CD4-positive, alpha-beta T cell (primary cell): ENCODE results near the gene ADAMTS19. TPM values are rescaled to one million over a fixed set of nuclear protein-coding genes. Genes with fewer than 3 reads are reported as not detected.

Experiments used
- ATAC-seq: fragments of 200-7000 bp; cut with Tn5 transposase; one replicate; pipeline ENCODE4 v1.10.0; 2022; ENCODE audit warnings: mild to moderate bottlenecking; ENCODE audit not compliant: poor library complexity
- CTCF ChIA-PET: fragments of 350-600 bp; sonication (Branson Sonifier 250); formaldehyde crosslinking; loops from one replicate; lab custom pipeline; 2021; ENCODE audit warnings: antibody characterized with exemption, inconsistent platforms; lab: Charles Lee
- POLR2A ChIA-PET: fragments of 350-600 bp; sonication (Branson Sonifier 250); formaldehyde crosslinking; loops from one replicate; lab custom pipeline; 2021; ENCODE audit warnings: antibody characterized with exemption, inconsistent platforms; lab: Charles Lee
- DNase-seq, 14 experiments: peaks; one replicate each; pipeline ENCODE4 v3.0.0-alpha.2; 2013 to 2020; ENCODE audit warnings: mixed read lengths in 2 of 14
- H3K27ac ChIP-seq, 2 donors: one replicate each; pipeline versions ENCODE4 v1.5.1 to v1.7.0; 2013; ENCODE audit warnings: low read length in 2 of 2, low read depth in 1 of 2, mild to moderate bottlenecking in 1 of 2
- H3K27me3 ChIP-seq, 2 experiments: 1 replicate in 1 of 2; 2 replicates in 1 of 2; pipeline versions ENCODE4 v1.6.1 to v1.7.0; 2013; ENCODE audit warnings: low read length in 2 of 2, control low read depth in 1 of 2, mild to moderate bottlenecking in 1 of 2, moderate library complexity in 1 of 2; ENCODE audit not compliant: insufficient read depth in 2 of 2, control insufficient read depth in 1 of 2
- H3K36me3 ChIP-seq: one replicate; pipeline ENCODE4 v1.6.1; 2013; ENCODE audit warnings: low read length, control low read depth; ENCODE audit not compliant: insufficient read depth
- H3K4me1 ChIP-seq: one replicate; pipeline ENCODE4 v1.6.1; 2013; ENCODE audit warnings: low read length, control low read depth; ENCODE audit not compliant: insufficient read depth
- H3K4me3 ChIP-seq: one replicate; pipeline ENCODE4 v1.5.1; 2013; ENCODE audit warnings: mild to moderate bottlenecking, low read length, moderate library complexity
- H3K9me3 ChIP-seq, 2 experiments: 1 replicate in 1 of 2; 2 replicates in 1 of 2; pipeline versions ENCODE4 v1.6.1 to v1.7.0; 2013; ENCODE audit warnings: low read length in 2 of 2, mild to moderate bottlenecking in 2 of 2, control low read depth in 1 of 2, moderate library complexity in 1 of 2; ENCODE audit not compliant: control insufficient read depth in 1 of 2, insufficient read depth in 1 of 2
- H3K27ac Mint-ChIP-seq: one replicate; pipeline ENCODE4 v1.8.0; 2020; ENCODE audit warnings: mixed read lengths
- H3K27me3 Mint-ChIP-seq: one replicate; pipeline ENCODE4 v1.8.0; 2021; ENCODE audit warnings: mixed read lengths
- H3K36me3 Mint-ChIP-seq: one replicate; pipeline ENCODE4 v1.8.0; 2021; ENCODE audit warnings: low read depth, mixed read lengths
- H3K4me1 Mint-ChIP-seq: one replicate; pipeline ENCODE4 v1.8.0; 2021; ENCODE audit warnings: low read depth, mixed read lengths
- H3K4me3 Mint-ChIP-seq: one replicate; pipeline ENCODE4 v1.8.0; 2020; ENCODE audit warnings: mild to moderate bottlenecking, mixed read lengths
- H3K9me3 Mint-ChIP-seq: one replicate; pipeline ENCODE4 v1.8.0; 2020; ENCODE audit warnings: mixed read lengths
- intact Hi-C, 2 experiments: fragments of 100-400 bp; cut with DNase I in 1 of 2; cut with micrococcal nuclease in 1 of 2; formaldehyde crosslinking; loops; one replicate each; pipeline versions ENCODE4 v1.15.1 to v1.9.0; 2023 to 2025; cut with DNase I, micrococcal nuclease
- total RNA-seq, 174 experiments: library from RNA in 2 of 174; stranded (reverse) in 2 of 174; gene quantifications; one replicate each; pipeline ENCODE4 v1.2.3 and lab custom pipeline; 2021 to 2026
- TF ChIP-seq, protein P1 (sequence below): fragments of 200-600 bp; IDR thresholded peaks from one replicate; pipeline ENCODE4 v1.8.0; 2022; ENCODE audit warnings: antibody characterized with exemption, mild to moderate bottlenecking

The ADAMTS19 gene
- total RNA-seq, 2 experiments from 2014 or later: not detected

DNA sequence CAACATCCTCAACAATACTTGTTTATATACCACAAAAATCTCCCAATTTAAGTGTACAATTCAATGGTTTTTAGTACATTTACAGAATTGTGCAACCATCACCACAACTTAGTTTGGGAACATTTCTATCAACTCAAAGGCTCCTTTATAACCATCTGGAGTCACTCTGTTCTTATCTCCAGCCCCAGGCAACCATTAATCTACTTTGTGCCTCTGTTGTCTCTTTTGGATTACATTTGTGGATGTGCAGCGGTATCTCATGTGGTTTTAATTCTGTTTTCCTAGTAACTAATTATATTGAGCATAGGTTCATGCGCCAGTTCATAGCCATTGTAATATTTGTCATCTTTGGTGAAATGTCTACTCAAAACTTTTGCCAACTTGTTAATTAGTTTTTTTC, 14.4 kb downstream of the ADAMTS19 start:
- POLR2A ChIA-PET: no interaction called here
- H3K4me1 ChIP-seq: no peaks in the 10 kb centered on the region
- H3K9me3 ChIP-seq: no peaks in the 10 kb centered on the region
- H3K36me3 ChIP-seq: no peaks in the 10 kb centered on the region
- ATAC-seq (no peak), DNase-seq (no peak)
- TF ChIP-seq, protein P1, sequence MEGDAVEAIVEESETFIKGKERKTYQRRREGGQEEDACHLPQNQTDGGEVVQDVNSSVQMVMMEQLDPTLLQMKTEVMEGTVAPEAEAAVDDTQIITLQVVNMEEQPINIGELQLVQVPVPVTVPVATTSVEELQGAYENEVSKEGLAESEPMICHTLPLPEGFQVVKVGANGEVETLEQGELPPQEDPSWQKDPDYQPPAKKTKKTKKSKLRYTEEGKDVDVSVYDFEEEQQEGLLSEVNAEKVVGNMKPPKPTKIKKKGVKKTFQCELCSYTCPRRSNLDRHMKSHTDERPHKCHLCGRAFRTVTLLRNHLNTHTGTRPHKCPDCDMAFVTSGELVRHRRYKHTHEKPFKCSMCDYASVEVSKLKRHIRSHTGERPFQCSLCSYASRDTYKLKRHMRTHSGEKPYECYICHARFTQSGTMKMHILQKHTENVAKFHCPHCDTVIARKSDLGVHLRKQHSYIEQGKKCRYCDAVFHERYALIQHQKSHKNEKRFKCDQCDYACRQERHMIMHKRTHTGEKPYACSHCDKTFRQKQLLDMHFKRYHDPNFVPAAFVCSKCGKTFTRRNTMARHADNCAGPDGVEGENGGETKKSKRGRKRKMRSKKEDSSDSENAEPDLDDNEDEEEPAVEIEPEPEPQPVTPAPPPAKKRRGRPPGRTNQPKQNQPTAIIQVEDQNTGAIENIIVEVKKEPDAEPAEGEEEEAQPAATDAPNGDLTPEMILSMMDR: no peak
- CTCF ChIA-PET: no interaction called here
- no peak overlapping the region for H3K4me3 Mint-ChIP-seq
- H3K27ac Mint-ChIP-seq: no peak overlapping the region
- no peak overlapping the region for H3K4me3 ChIP-seq
- H3K9me3 Mint-ChIP-seq: no peaks in the 10 kb centered on the region
- H3K27ac ChIP-seq: no peak overlapping the region
- H3K27me3 Mint-ChIP-seq: peaks cover 15% of the 10 kb centered on the region
- H3K36me3 Mint-ChIP-seq: no peaks in the 10 kb centered on the region
- intact Hi-C loops: no loop called here
- no peaks in the 10 kb centered on the region for H3K4me1 Mint-ChIP-seq
- no peaks in the 10 kb centered on the region for H3K27me3 ChIP-seq

DNA sequence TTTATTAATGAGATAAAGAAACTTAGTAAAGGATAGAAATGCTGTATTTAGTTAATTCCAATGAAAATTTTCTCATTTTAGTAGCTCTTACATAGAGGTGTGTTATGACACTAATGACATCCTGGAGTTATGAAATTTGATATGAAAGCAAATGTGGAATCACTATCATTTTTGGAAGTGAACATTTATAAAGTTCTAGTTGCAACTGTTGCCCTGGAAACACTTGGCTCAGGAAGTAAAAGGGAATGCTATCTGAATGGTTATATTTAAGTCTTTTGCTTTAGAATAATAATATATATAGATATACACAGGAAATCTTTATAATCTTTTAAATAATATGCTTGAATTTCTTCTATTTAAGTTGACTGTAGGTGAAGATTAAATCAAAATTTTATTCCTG, 16.7 kb downstream of the ADAMTS19 start:
- POLR2A ChIA-PET: no interaction called here
- Histone ChIP-seq H3K27me3 (no peaks in the 10 kb centered on the region), H3K27ac (no peak overlapping the region), H3K9me3 (no peaks in the 10 kb centered on the region), H3K4me1 (no peaks in the 10 kb centered on the region), H3K4me3 (no peak overlapping the region), H3K36me3 (no peaks in the 10 kb centered on the region)
- CTCF ChIA-PET: no interaction called here
- H3K27me3 Mint-ChIP-seq: peaks cover 13% of the 10 kb centered on the region
- intact Hi-C loops: no loop called here
- DNase-seq: no peak
- no peak overlapping the region for H3K4me3 Mint-ChIP-seq
- no peaks in the 10 kb centered on the region for H3K4me1 Mint-ChIP-seq
- TF ChIP-seq, protein P1: no peak
- no peaks in the 10 kb centered on the region for H3K9me3 Mint-ChIP-seq
- no peaks in the 10 kb centered on the region for H3K36me3 Mint-ChIP-seq
- no peak overlapping the region for H3K27ac Mint-ChIP-seq
- ATAC-seq: no peak

DNA sequence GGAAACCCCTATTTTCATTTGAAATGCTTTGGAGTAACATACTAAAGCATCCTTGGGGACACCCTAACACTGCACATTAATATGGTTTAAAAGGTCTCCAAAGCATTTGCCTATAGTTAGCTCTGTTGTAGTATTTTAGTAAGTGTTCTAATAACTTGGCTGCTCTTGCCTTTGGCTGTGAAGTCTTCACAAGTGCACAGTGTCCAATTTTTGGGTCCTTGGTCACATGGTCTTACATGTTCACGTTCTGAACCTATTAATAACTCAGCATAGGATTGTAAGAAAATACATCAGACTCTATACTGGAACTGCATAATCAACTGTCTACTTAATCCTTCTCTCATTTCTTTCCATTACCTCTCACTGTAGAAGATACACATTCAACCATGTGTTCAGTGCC, 17.4 kb downstream of the ADAMTS19 start:
- TF ChIP-seq, protein P1: no peak
- H3K9me3 ChIP-seq: no peaks in the 10 kb centered on the region
- intact Hi-C loops: no loop called here
- DNase-seq: no peak
- no peaks in the 10 kb centered on the region for H3K9me3 Mint-ChIP-seq
- H3K36me3 ChIP-seq: no peaks in the 10 kb centered on the region
- no peak overlapping the region for H3K27ac Mint-ChIP-seq
- CTCF ChIA-PET: no interaction called here
- POLR2A ChIA-PET: no interaction called here
- H3K36me3 Mint-ChIP-seq: no peaks in the 10 kb centered on the region
- H3K27ac ChIP-seq: no peak overlapping the region
- no peaks in the 10 kb centered on the region for H3K27me3 ChIP-seq
- H3K4me1 ChIP-seq: no peaks in the 10 kb centered on the region
- no peaks in the 10 kb centered on the region for H3K4me1 Mint-ChIP-seq
- peaks cover 7% of the 10 kb centered on the region for H3K27me3 Mint-ChIP-seq
- no peak for ATAC-seq
- no peak overlapping the region for H3K4me3 Mint-ChIP-seq
- no peak overlapping the region for H3K4me3 ChIP-seq
